Measurements from ENCODE around the gene TCEANC2.
A peak's percentile ranks its signal among the peaks of the same experiment; 100 is the strongest.

Gene TCEANC2

GRCh38 chr1:54114001-54114400 is 60.6 kb downstream of the TCEANC2 start:
- no peak for DNase-seq (ENCODE audit: low read depth in 3 of 3)

DNA sequence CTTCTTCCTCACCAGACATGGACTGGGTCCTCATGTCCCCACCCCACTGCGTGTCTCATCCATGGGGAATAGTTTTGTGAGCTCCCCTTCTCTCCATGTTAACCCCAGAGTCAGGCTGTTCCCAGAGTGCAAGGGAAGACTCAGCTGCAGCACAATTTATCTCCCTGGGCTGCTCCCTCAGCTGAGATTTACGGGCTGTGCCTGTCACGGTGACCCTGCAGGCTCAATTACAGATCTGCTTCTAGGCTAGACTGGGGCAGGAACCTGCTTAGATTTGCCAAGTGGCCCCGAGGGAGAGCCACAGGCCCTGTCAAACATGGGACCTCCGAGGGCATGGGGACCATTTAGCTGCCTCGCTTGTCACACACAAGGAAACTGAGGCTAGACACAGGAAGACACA is 61.5 kb downstream of the TCEANC2 start:
- no peak for DNase-seq (ENCODE audit: low read depth in 3 of 3)

- no peak for DNase-seq (ENCODE audit: low read depth in 3 of 3)
Observed at GRCh38 chr1:54115520-54115919, 62.1 kb downstream of the TCEANC2 start.

- DNase-seq (ENCODE audit: low read depth in 3 of 3): no peak
Observed at GRCh38 chr1:54117815-54118563, 64.6 kb downstream of the TCEANC2 start.

DNA sequence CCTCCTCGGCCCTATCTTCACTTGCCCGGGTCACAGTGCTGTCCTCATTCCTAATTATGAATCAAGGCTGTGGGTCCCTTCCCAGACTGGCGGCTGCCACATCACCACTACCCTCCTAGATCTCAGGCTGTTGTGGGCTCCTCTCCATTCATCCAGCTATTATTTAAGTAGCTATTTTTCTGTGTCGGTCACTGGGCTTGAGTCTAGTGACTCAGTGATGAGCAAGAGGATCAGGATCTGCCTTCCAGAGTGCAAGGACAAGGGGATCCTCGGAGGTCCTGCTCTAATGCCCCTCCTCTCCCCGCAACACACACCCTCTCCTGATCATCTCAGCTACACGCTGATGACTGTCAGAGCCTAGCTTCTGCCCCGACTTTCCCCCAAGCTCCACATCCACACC is 65.3 kb downstream of the TCEANC2 start:
- DNase-seq (ENCODE audit: low read depth in 3 of 3): no peak

DNA sequence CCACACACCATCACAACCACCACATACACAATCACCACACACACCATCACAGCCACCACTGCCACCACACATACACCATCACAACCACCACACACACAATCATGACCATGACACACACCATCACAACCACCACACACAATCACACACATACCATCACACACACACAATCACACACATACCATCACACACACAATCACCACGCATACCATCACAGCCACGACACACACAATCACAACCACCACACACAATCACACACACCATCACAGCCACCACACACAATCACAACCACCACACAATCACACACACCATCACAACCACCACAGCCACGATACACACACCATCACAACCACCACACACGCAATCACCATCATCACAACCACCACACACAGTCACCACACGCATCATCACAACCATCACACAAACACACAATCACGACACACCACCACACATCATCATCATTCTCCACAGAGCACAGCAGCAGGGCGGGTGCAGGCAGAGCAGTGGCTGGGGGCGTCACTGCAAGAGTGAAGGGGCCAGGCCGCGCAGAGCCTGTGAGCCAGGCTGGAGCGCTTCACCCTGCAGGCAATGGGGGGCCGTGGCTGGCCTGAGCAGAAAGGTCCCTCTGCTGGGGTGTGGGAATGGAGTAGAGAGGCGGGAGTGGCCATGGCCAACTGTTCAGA is 66.8 kb downstream of the TCEANC2 start:
- no peak for DNase-seq (ENCODE audit: low read depth in 3 of 3)

- DNase-seq (ENCODE audit: low read depth in 3 of 3): no peak
Observed at GRCh38 chr1:54120698-54121481, 67.5 kb downstream of the TCEANC2 start.

DNA sequence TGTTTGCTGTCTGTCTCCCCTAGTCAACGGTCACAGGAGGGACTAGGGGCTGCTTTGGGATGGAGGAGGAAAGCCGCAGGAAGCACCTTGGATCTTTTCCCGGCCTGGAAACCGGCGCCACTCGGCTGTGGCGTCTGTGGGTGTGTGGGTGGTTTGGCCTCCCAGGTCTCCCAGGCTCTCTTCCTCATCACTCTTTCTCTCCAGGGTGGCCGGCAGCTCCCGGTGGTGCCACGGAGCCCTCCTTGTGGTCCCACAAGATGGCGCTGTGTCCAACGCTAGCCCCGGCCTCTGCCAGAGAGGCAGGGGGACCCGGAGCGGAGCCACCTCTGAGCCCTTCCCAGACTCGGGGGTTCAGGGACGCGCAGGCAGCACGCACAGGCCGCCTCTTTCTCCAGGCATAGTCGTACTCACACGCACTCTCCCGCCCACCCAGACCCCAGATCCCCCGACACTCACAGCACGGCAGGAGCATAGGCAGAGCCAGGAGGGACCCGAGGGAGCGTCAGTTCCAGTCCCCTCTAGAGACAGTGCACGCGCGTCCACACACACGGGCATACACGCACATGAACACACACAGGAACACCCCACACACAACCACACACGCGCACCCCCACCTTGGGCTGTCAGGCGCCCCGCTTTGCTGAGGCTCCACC is 68.2 kb downstream of the TCEANC2 start:
- DNase-seq (ENCODE audit: low read depth in 3 of 3): peak; percentile 34 to 46 (median 38)

GRCh38 chr1:54122135-54122751 is 68.8 kb downstream of the TCEANC2 start:
- DNase-seq (ENCODE audit: low read depth in 3 of 3): no peak

GRCh38 chr1:54122992-54123391 is 69.6 kb downstream of the TCEANC2 start:
- no peak for DNase-seq (ENCODE audit: low read depth in 3 of 3)

DNA sequence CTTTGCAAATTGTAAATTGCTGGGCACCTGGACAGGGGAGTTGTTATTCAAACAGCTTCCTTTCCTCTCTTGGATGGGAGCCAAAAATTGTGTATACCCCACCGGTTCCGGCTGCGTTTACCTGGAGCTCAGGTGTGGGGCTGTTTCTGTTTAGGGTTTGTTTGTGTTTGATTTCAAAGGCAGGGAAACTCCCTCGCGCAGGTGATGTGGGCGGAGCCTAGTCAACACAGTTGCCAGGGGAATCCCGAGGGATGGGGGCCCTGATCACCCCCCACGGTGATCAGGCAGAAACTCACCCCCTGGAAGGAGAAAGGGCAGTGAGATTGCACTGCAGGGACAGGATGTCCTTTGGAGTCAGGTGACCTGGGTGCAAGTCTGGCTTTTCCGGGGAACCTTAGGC is 71.1 kb downstream of the TCEANC2 start:
- no peak for DNase-seq (ENCODE audit: low read depth in 3 of 3)

DNA sequence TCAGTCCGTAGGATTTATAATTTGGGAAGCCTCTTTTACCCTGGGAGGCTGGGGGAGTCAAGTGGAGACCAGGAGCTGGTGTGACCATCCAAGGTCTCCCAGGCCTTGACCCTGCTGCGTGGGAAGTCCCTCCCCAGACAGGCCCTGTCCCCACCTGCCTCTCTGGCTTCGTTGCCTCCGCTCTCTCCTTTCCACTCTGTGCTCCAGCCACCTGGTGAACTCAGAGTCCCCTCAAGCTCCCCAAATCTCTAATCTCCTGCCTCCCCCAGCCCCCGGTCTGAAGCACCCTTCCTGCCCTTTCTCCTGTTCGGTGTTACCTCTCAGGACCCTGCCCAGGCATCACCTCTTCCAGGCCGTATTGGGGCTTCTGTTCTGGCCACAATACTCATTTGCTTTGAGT is 71.5 kb downstream of the TCEANC2 start:
- DNase-seq (ENCODE audit: low read depth in 3 of 3): no peak

GRCh38 chr1:54125386-54126070 is 72.1 kb downstream of the TCEANC2 start:
- DNase-seq (ENCODE audit: low read depth in 3 of 3): no peak

DNA sequence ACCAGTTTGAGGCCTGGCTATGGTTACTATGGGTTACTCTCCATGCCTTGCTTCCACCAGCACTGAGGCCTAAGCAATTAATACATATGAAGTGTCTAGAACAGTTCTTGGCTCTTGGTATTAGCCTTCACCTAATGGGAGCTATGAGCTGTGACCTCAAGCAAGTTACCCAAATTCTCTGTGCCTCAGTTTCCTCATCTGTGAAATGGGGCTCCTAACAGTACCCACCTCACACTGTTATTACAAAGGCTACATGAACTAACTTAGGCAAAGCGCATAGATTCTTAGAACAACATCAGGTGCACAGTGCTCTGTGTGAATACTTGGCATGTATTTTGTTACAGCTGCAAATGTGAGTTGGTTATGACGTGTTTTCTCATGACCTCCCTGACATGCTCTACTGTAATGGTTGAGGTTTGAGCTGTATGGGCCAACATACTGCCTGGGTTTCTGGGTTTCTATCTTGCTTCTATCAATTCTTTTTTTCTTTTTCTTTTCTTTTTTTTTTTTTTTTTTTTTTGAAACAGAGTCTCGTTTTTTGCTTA is 72.9 kb downstream of the TCEANC2 start:
- DNase-seq (ENCODE audit: low read depth in 3 of 3): no peak

- no peak for DNase-seq (ENCODE audit: low read depth in 3 of 3)
Observed at GRCh38 chr1:54127594-54128300, 74.3 kb downstream of the TCEANC2 start.

DNA sequence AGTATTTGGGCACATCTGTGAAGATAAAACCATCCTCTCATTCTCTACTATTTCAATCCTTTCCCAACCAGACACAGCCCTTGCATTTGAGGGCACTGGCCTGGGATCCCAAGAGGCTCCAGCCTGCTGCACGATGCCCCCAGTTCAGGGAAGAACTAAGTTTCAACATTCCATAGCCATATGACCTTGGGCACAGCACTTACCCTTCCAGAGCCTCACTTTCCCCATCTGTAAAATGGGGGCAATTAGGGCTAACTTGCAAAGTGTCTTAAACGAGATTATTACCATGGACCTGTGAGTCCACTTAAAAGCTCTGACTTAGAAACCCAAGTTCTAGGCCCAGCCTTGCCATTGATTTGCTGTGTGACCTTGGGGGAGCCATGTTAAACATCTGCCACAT is 76.5 kb downstream of the TCEANC2 start:
- DNase-seq (ENCODE audit: low read depth in 3 of 3): no peak

DNA sequence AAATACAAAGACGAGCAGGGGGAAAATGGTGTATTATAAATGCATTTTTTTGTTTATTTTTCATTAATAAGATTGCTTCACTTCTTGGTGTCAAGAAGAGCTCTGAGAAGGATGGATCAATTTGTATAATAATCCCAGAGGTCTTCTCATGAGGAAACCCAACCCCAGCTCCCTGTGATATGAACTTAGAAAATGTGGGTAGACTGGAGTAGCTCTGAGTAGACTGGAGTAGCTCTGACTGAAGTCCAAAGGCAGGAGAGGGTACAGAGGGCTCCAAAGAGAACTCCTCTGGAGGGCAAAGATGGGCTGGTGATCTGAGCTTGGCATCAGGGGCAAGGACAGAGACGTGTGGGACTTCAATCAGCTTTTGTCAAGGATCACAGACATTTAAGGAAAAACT is 78.0 kb downstream of the TCEANC2 start:
- no peak for DNase-seq (ENCODE audit: low read depth in 3 of 3)

DNA sequence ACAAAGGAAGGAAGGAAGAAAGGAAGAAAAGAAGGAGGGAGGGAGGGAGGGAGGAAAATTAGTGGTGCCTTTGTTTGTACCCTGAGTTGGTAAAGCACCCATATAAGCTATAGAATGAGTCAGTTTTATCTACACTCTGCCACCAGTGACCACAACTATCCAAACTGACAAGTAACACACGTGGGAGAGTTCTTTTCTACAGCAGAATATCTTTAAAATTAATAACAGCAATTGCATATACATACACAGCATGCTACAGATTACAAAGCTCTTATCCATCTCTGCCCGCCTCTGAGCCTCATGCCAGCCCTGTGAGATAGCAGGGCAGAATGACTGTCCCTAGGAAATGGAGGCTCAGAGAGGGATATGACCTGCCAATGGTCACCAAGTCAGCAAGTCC is 79.1 kb downstream of the TCEANC2 start:
- DNase-seq (ENCODE audit: low read depth in 3 of 3): no peak

GRCh38 chr1:54134295-54134694 is 80.9 kb downstream of the TCEANC2 start:
- no peak for DNase-seq (ENCODE audit: low read depth in 3 of 3)

GRCh38 chr1:54135436-54136120 is 82.2 kb downstream of the TCEANC2 start:
- no peak for DNase-seq (ENCODE audit: low read depth in 3 of 3)

Measured in stimulated activated CD4-positive, alpha-beta T cell treated with anti-CD3 and anti-CD28 coated beads, TNF-alpha, amount 100 ng/mL, for 4 hours (primary cell).